Keratinocyte (primary cell): Measurements from ENCODE around the gene TNNT2. TPM values are rescaled to one million over a fixed set of nuclear protein-coding genes. Genes with fewer than 3 reads are reported as not detected.

Experiments used
- DNase-seq: peaks from one replicate; pipeline ENCODE4 v3.0.0-alpha.2; 2011; ENCODE audit warnings: low read depth, missing footprints, low spot score
- FAIRE-seq: peaks from 2 replicates; lab custom pipeline; 2011; peaks lifted over from hg19 to GRCh38; lab: Jason Lieb, UNC
- H2AFZ ChIP-seq: 2 replicates; pipeline ENCODE4 v1.6.0; 2012; ENCODE audit warnings: low read length, control low read depth, inconsistent platforms; ENCODE audit not compliant: control insufficient read depth
- H3K27ac ChIP-seq: 2 replicates; pipeline ENCODE4 v1.5.1; 2011; ENCODE audit warnings: low read length; ENCODE audit not compliant: control insufficient read depth, insufficient read depth
- H3K27me3 ChIP-seq: 3 replicates; pipeline ENCODE4 v1.6.0; 2011; ENCODE audit warnings: low read length; ENCODE audit not compliant: control insufficient read depth, insufficient read depth; ENCODE audit errors: extremely low read depth
- H3K36me3 ChIP-seq, 2 experiments: 2 replicates in 1 of 2; 3 replicates in 1 of 2; pipeline ENCODE4 v1.5.1; 2011; ENCODE audit warnings: low read length in 2 of 2, mild to moderate bottlenecking in 1 of 2; ENCODE audit not compliant: control insufficient read depth in 2 of 2, insufficient read depth in 2 of 2; ENCODE audit errors: extremely low read depth in 1 of 2
- H3K4me1 ChIP-seq: 3 replicates; pipeline ENCODE4 v1.5.1; 2011; ENCODE audit warnings: low read length; ENCODE audit not compliant: control insufficient read depth, insufficient read depth; ENCODE audit errors: extremely low read depth
- H3K4me2 ChIP-seq: 3 replicates; pipeline ENCODE4 v1.6.0; 2011; ENCODE audit warnings: low read depth, low read length; ENCODE audit not compliant: control insufficient read depth, insufficient read depth; ENCODE audit errors: extremely low read depth
- H3K4me3 ChIP-seq, 3 experiments: fragments of 200-600 bp in 1 of 3; sonication (generic) in 1 of 3; 2 replicates in 2 of 3; 3 replicates in 1 of 3; pipeline ENCODE4 v1.5.1; 2011 to 2016; ENCODE audit warnings: low read length in 3 of 3, mild to moderate bottlenecking in 3 of 3, control low read depth in 2 of 3, inconsistent platforms in 1 of 3, low read depth in 1 of 3, mixed read lengths in 1 of 3, mixed run types in 1 of 3, moderate library complexity in 1 of 3; ENCODE audit not compliant: control insufficient read depth in 2 of 3, insufficient read depth in 2 of 3; ENCODE audit errors: extremely low read depth in 1 of 3
- H3K79me2 ChIP-seq: 2 replicates; pipeline ENCODE4 v1.6.0; 2012; ENCODE audit warnings: low read length; ENCODE audit not compliant: control insufficient read depth, insufficient read depth
- H3K9ac ChIP-seq: 3 replicates; pipeline ENCODE4 v1.6.0; 2011; ENCODE audit warnings: low read length; ENCODE audit not compliant: control insufficient read depth, insufficient read depth; ENCODE audit errors: extremely low read depth
- H3K9me1 ChIP-seq: 3 replicates; pipeline ENCODE4 v1.6.0; 2011; ENCODE audit warnings: low read length; ENCODE audit not compliant: control insufficient read depth, insufficient read depth; ENCODE audit errors: extremely low read depth
- H3K9me3 ChIP-seq: 2 replicates; pipeline ENCODE4 v1.5.1; 2012; ENCODE audit warnings: low read depth, low read length; ENCODE audit not compliant: control insufficient read depth
- H4K20me1 ChIP-seq: 3 replicates; pipeline ENCODE4 v1.6.0; 2011; ENCODE audit warnings: low read length; ENCODE audit not compliant: control insufficient read depth, insufficient read depth; ENCODE audit errors: extremely low read depth
- CTCF ChIP-seq, 3 experiments: IDR thresholded peaks in 1 of 3; conservative IDR thresholded peaks in 1 of 3; optimal IDR thresholded peaks in 1 of 3; 2 replicates in 2 of 3; 3 replicates in 1 of 3; pipeline versions ENCODE3 to v1.5.1; 2011; ENCODE audit warnings: low read length in 3 of 3, mild to moderate bottlenecking in 3 of 3, moderate library complexity in 2 of 3, control low read depth in 1 of 3, inconsistent platforms in 1 of 3; ENCODE audit not compliant: insufficient read depth in 2 of 3; ENCODE audit errors: extremely low read depth in 1 of 3
- EZH2 ChIP-seq: IDR thresholded peaks from one replicate; pipeline ENCODE4 v1.6.1; 2012; ENCODE audit warnings: inconsistent platforms, mild to moderate bottlenecking, low read length, moderate library complexity
- dilution Hi-C: fragments of 300-500 bp; cut with MboI; formaldehyde crosslinking; loops from one replicate; pipeline ENCODE4 v1.7.0; 2020; ENCODE audit warnings: low sequenced_read_pairs; ENCODE audit not compliant: extremely low pct_ligation_motif_present
- polyA plus RNA-seq, 5 experiments: library from polyadenylated mRNA; depleted of rRNA in 3 of 5; stranded (reverse) in 3 of 5; stranded (forward) in 1 of 5; unstranded in 1 of 5; fragments of >200 nt; gene quantifications; 1 replicate in 1 of 5; 2 replicates in 3 of 5; 3 replicates in 1 of 5; pipeline versions ENCODE4 v1.2.1 to v1.2.3, GENCODE V29; 2011 to 2012; ENCODE audit warnings: missing spikeins in 2 of 5, low read depth in 1 of 5, low replicate concordance in 1 of 5

The TNNT2 gene
- polyA plus RNA-seq, 1 donor (not counting 4 experiments of a cell fraction or from before 2014, with no cell fraction given): 1.4 TPM

DNA sequence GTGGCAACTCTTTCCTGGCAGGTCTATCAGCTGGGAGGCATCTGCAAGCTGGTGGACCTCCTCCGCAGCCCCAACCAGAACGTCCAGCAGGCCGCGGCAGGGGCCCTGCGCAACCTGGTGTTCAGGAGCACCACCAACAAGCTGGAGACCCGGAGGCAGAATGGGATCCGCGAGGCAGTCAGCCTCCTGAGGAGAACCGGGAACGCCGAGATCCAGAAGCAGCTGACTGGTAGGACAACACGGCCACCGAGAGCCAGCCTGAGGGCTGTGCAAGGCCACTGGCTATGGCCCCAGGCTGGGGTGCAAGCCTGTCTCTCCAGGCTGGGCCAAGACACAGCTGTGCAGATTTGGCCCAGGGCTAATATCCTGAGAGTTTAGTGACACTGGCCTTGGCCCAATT, 59.9 kb downstream of the TNNT2 start:
- peak overlapping the region; percentile 71 for H3K27ac ChIP-seq
- H3K4me1 ChIP-seq: peaks cover 33% of the 10 kb centered on the region
- no peaks in the 10 kb centered on the region for H4K20me1 ChIP-seq
- dilution Hi-C loops: no loop called here
- no peak overlapping the region for H2AFZ ChIP-seq
- TF ChIP-seq EZH2 (no peak), CTCF (optimal IDR thresholded peaks at IDR 0.05 in 1 of 3, IDR thresholded peaks at IDR 0.05 in 1 of 3, conservative IDR thresholded peaks at IDR 0.05 in 1 of 3; ENCODE audit: extremely low read depth in 1 of 3, insufficient read depth in 2 of 3, low read length in 3 of 3) (no peak)
- H3K27me3 ChIP-seq: no peaks in the 10 kb centered on the region
- H3K9ac ChIP-seq: no peak overlapping the region
- H3K79me2 ChIP-seq: peaks cover 29% of the 10 kb centered on the region
- H3K36me3 ChIP-seq: peaks cover 66 to 90% of the 10 kb centered on the region in 2 experiments
- H3K9me1 ChIP-seq: peaks cover 8% of the 10 kb centered on the region
- no peak overlapping the region for H3K4me2 ChIP-seq
- H3K4me3 ChIP-seq: no peak overlapping the region
- FAIRE-seq: no peak
- no peaks in the 10 kb centered on the region for H3K9me3 ChIP-seq
- no peak for DNase-seq

DNA sequence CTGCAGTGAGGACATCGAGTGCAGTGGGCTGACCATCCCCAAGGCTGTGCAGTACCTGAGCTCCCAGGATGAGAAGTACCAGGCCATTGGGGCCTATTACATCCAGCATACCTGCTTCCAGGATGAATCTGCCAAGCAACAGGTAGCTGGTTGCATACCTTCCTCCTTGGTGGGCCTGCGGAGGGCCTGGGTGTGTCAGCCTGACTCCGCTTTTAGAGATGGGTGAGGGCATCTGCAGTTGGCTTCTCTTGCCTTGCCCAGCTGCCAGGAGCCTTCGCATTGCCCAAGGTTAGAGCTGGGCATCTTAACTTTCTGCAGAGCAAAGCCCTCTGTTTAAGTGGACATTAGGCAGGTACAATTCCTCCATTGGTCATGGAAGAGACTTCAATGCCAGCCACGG, 60.9 kb downstream of the TNNT2 start:
- Histone ChIP-seq H3K9ac (no peak overlapping the region), H3K4me1 (peaks cover 43% of the 10 kb centered on the region), H3K27ac (no peak overlapping the region), H4K20me1 (no peaks in the 10 kb centered on the region), H2AFZ (no peak overlapping the region), H3K9me3 (no peaks in the 10 kb centered on the region), H3K79me2 (peaks cover 36% of the 10 kb centered on the region), H3K4me3 (no peak overlapping the region), H3K9me1 (peaks cover 4% of the 10 kb centered on the region), H3K36me3 (peaks cover 56 to 84% of the 10 kb centered on the region in 2 experiments), H3K4me2 (no peak overlapping the region), H3K27me3 (no peaks in the 10 kb centered on the region)
- dilution Hi-C loops: no loop called here
- no peak for DNase-seq
- no peak for FAIRE-seq
- TF ChIP-seq CTCF (optimal IDR thresholded peaks at IDR 0.05 in 1 of 3, IDR thresholded peaks at IDR 0.05 in 1 of 3, conservative IDR thresholded peaks at IDR 0.05 in 1 of 3; ENCODE audit: extremely low read depth in 1 of 3, insufficient read depth in 2 of 3, low read length in 3 of 3) (no peak), EZH2 (no peak)
